Parathyroid adenoma (tissue), 2 donors: ENCODE data around the gene ZCCHC8.
"Not testable (repeated sequence)": the region's sequence is repeated elsewhere in the genome, so short reads cannot be mapped to it uniquely, and the experiment has no call there.

ENCODE experiments used
- H2AFZ ChIP-seq: fragments of 300-600 bp; sonication (generic); one replicate; pipeline ENCODE4 v1.7.0; 2017; ENCODE audit warnings: antibody characterized with exemption, mild to moderate bottlenecking
- H3K27ac ChIP-seq: fragments of 300-600 bp; sonication (generic); one replicate; pipeline ENCODE4 v1.7.0; 2017
- H3K27me3 ChIP-seq: fragments of 300-600 bp; sonication (generic); one replicate; pipeline ENCODE4 v1.7.0; 2017; ENCODE audit warnings: low read length; ENCODE audit not compliant: control insufficient read depth, insufficient read depth
- H3K36me3 ChIP-seq: fragments of 300-600 bp; sonication (generic); one replicate; pipeline ENCODE4 v1.7.0; 2017; ENCODE audit warnings: low read length; ENCODE audit not compliant: control insufficient read depth, insufficient read depth
- H3K4me1 ChIP-seq: fragments of 300-600 bp; sonication (generic); one replicate; pipeline ENCODE4 v1.7.0; 2017; ENCODE audit warnings: control low read depth
- H3K4me2 ChIP-seq: fragments of 300-600 bp; sonication (generic); one replicate; pipeline ENCODE4 v1.7.0; 2017; ENCODE audit warnings: low read length
- H3K4me3 ChIP-seq: fragments of 300-600 bp; sonication (generic); one replicate; pipeline ENCODE4 v1.7.0; 2017; ENCODE audit warnings: low read depth, low read length
- H3K79me2 ChIP-seq: fragments of 300-600 bp; sonication (generic); one replicate; pipeline ENCODE4 v1.7.0; 2017; ENCODE audit warnings: control low read depth
- H3K9ac ChIP-seq: fragments of 300-600 bp; sonication (generic); one replicate; pipeline ENCODE4 v1.7.0; 2017; ENCODE audit warnings: mild to moderate bottlenecking
- H3K9me3 ChIP-seq: fragments of 300-600 bp; sonication (generic); one replicate; pipeline ENCODE4 v1.7.0; 2017; ENCODE audit warnings: low read length; ENCODE audit not compliant: control insufficient read depth
- CTCF ChIP-seq: fragments of 300-600 bp; sonication (generic); IDR thresholded peaks from one replicate; pipeline ENCODE4 v1.7.0; 2017; ENCODE audit warnings: antibody characterized with exemption, mild to moderate bottlenecking
- donor health status: primary hyperparathyroidism.

The ZCCHC8 gene

GRCh38 chr12:122495258-122495657, 5.5 kb downstream of the ZCCHC8 start:
- Histone ChIP-seq H3K36me3 (peaks cover 2% of the 10 kb centered on the region), H3K4me2 (no peak overlapping the region), H3K9me3 (no peaks in the 10 kb centered on the region), H3K27me3 (no peaks in the 10 kb centered on the region), H3K9ac (no peak overlapping the region), H3K27ac (no peak overlapping the region), H3K79me2 (peaks cover 28% of the 10 kb centered on the region), H3K4me3 (no peak overlapping the region), H2AFZ (no peak overlapping the region), H3K4me1 (no peaks in the 10 kb centered on the region)
- no peak for TF ChIP-seq CTCF

- H3K9ac ChIP-seq, H3K4me3 ChIP-seq, H3K4me2 ChIP-seq, H3K27ac ChIP-seq, H3K27me3 ChIP-seq, H3K4me1 ChIP-seq, H2AFZ ChIP-seq, H3K9me3 ChIP-seq, H3K36me3 ChIP-seq: not testable (repeated sequence)
- H3K79me2 ChIP-seq = peaks cover 30% of the 10 kb centered on the region
These were observed 7.5 kb downstream of the ZCCHC8 start for GRCh38 chr12:122493222-122493621.

DNA sequence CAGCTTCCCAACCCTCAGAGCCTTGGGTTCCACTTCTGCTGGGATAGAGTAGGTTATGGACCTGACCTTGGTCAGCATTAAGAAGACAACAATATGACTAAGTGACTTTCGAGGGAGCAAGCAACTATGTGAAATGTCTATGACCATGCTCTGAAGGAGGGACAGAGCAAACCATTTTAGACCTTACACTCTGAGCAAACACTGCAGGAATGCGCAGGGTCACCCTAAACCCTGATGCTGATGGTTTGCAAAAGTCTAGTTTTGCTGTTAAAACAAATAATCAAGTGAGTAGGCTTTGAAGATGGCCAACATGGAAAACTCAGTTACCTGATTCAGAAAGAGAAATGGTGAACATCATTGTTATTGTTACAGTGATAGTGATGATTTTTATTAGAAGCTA, 8.7 kb downstream of the ZCCHC8 start:
- no peaks in the 10 kb centered on the region for H3K9me3 ChIP-seq
- peaks cover 30% of the 10 kb centered on the region for H3K79me2 ChIP-seq
- no peak overlapping the region for H3K27ac ChIP-seq
- TF ChIP-seq CTCF = no peak
- peaks cover 2% of the 10 kb centered on the region for H3K36me3 ChIP-seq
- no peaks in the 10 kb centered on the region for H3K4me1 ChIP-seq
- no peak overlapping the region for H3K4me3 ChIP-seq
- no peaks in the 10 kb centered on the region for H3K27me3 ChIP-seq
- H3K9ac ChIP-seq = no peak overlapping the region
- no peak overlapping the region for H2AFZ ChIP-seq
- no peak overlapping the region for H3K4me2 ChIP-seq

GRCh38 chr12:122489038-122489437, 11.7 kb downstream of the ZCCHC8 start:
- no peaks in the 10 kb centered on the region for H3K4me1 ChIP-seq
- no peak overlapping the region for H3K4me3 ChIP-seq
- H3K27me3 ChIP-seq = no peaks in the 10 kb centered on the region
- no peak overlapping the region for H3K27ac ChIP-seq
- peaks cover 2% of the 10 kb centered on the region for H3K36me3 ChIP-seq
- no peak overlapping the region for H3K4me2 ChIP-seq
- TF ChIP-seq CTCF = no peak
- H3K79me2 ChIP-seq = peaks cover 27% of the 10 kb centered on the region
- no peak overlapping the region for H2AFZ ChIP-seq
- H3K9me3 ChIP-seq = no peaks in the 10 kb centered on the region
- H3K9ac ChIP-seq = no peak overlapping the region

DNA sequence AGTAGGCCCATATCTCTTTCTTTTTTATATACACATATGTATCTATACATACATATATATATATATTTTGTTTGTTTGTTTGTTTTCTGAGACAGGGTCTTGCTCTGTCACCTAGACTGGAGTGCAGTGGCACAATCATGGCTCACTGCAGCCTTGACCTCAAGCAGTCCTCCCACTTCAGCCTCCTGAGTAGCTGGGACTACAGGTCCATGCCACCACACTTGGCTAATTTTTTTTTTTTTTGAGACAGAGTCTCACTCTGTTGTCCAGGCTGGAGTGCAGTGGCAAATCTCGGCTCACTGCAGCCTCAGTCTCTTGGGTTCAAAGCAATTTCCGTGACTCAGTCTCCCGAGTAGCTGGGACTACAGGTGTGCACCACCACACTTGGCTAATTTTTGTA, 12.9 kb downstream of the ZCCHC8 start:
- not testable (repeated sequence) for H3K36me3 ChIP-seq, H3K27ac ChIP-seq, H3K9me3 ChIP-seq, H3K4me3 ChIP-seq, H3K4me2 ChIP-seq, H2AFZ ChIP-seq, H3K4me1 ChIP-seq, H3K9ac ChIP-seq, H3K27me3 ChIP-seq
- H3K79me2 ChIP-seq = peaks cover 25% of the 10 kb centered on the region

DNA sequence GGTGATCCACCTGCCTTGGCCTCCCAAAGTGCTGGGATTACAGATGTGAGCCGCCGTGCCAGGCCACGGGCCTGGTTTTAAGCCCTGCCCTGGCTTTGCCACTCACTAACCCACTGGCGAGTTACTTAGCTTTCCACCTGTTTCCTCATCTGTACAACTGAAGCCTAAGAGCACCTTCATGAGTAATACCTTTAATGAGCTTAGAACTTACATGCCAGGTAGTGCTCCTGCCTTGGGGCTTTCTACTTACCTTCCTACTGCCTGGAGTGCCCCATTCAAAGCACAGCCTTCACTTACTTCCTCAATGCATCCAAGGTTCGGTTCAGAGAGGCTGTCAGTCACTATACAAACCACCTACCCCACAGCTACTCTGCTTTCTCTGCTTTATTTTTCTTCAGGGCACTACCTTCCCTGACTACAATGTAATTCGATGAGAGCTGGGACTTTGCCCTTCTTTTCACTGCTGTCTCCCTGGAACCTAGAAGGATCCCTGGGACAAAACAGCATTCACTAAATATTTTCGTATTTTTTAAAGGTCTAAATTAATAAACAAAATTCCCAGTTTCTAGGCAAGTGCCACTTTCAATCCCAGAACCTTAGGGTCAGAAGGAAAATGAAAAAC, 13.8 kb downstream of the ZCCHC8 start:
- no peak for TF ChIP-seq CTCF
- H3K4me3 ChIP-seq = no peak overlapping the region
- no peak overlapping the region for H3K4me2 ChIP-seq
- H3K4me1 ChIP-seq = no peaks in the 10 kb centered on the region
- H3K27ac ChIP-seq = no peak overlapping the region
- H2AFZ ChIP-seq = no peak overlapping the region
- H3K9ac ChIP-seq = no peak overlapping the region
- no peaks in the 10 kb centered on the region for H3K27me3 ChIP-seq
- no peaks in the 10 kb centered on the region for H3K9me3 ChIP-seq
- peaks cover 23% of the 10 kb centered on the region for H3K79me2 ChIP-seq
- peaks cover 2% of the 10 kb centered on the region for H3K36me3 ChIP-seq

DNA sequence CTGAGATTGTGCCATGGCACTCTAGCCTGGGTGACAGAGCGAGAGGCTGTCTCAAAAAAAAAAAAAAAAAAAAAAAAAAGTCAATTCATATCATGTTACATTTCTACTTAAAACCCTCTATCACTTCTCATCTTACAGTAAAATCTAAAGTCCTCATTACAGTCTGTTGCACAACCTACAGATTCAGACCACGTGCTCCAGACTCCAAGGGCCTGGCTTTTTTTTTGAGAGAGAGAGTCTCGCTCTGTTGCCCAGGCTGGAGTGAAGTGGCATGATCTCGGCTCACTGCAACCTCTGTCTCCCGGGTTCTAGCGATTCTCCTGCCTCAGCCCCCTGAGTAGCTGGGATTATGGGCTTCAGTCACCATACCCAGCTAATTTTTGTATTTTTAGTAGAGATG, 14.4 kb downstream of the ZCCHC8 start:
- H3K36me3 ChIP-seq, H2AFZ ChIP-seq, H3K27me3 ChIP-seq, H3K27ac ChIP-seq, H3K9ac ChIP-seq, H3K9me3 ChIP-seq, H3K4me1 ChIP-seq, H3K4me3 ChIP-seq, H3K4me2 ChIP-seq: not testable (repeated sequence)
- peaks cover 21% of the 10 kb centered on the region for H3K79me2 ChIP-seq

DNA sequence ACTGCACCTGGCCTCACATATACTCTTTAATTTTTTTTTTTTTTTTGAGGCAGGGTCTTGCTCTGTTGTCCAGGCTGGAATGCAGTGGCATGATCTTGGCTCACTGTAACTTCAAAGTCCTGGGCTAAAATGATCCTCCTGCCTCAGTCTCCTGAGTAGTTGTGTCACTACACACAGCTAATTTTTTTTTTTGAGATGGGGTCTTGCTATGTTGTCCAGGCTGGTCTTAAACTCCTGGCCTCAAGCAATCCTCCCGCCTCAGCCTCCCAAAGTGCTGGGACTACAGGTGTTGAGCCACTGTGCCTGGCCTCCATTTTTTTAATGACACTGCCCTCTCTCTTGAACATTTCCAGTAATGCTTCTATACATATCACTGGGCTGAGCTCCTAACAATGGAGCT, 16.3 kb downstream of the ZCCHC8 start:
- not testable (repeated sequence) for H3K9me3 ChIP-seq, H3K9ac ChIP-seq, H3K4me1 ChIP-seq, H3K4me3 ChIP-seq, H3K27me3 ChIP-seq, H3K27ac ChIP-seq, H2AFZ ChIP-seq, H3K4me2 ChIP-seq, H3K36me3 ChIP-seq
- H3K79me2 ChIP-seq = peaks cover 21% of the 10 kb centered on the region
